ENCODE measurements around the gene MCRIP1. TPM values are rescaled to one million over a fixed set of nuclear protein-coding genes. Genes with fewer than 3 reads are reported as not detected.
"Not testable (repeated sequence)": the region's sequence is repeated elsewhere in the genome, so short reads cannot be mapped to it uniquely, and the experiment has no call there.

MCRIP1 gene
- total and polyA plus RNA-seq, 10 of the 15 experiments (the other 5 are each of a cell fraction or from before 2014, with no cell fraction given): 0.31 to 54.4 (median 30.8) TPM

- H3K27ac ChIP-seq (ENCODE audit: control insufficient read depth, insufficient read depth); intact Hi-C loops (cut with micrococcal nuclease; ENCODE audit: unreplicated experiment); H3K4me2 ChIP-seq (ENCODE audit: control insufficient read depth, insufficient read depth); H3K4me3 ChIP-seq; ATAC-seq; CTCF ChIA-PET; FAIRE-seq; SMC1A ChIA-PET (ENCODE audit: uncharacterized antibody, unreplicated experiment); H3K4me1 ChIP-seq (ENCODE audit: control insufficient read depth, insufficient read depth, low read length); RAD21 ChIA-PET (ENCODE audit: unreplicated experiment); H4K20me1 ChIP-seq (ENCODE audit: control insufficient read depth, insufficient read depth); H3K9ac ChIP-seq (ENCODE audit: control insufficient read depth, insufficient read depth, low read length); POLR2A ChIA-PET; in situ Hi-C loops (cut with MboI); H2AFZ ChIP-seq (ENCODE audit: control insufficient read depth, low read depth, low read length); H3K27me3 ChIP-seq (replicated peaks in 1 of 2; ENCODE audit: control insufficient read depth in 2 of 2, insufficient read depth in 2 of 2, low read length in 1 of 2); H3K9me3 ChIP-seq (replicated peaks; ENCODE audit: control insufficient read depth, insufficient read depth, low read length); H3K79me2 ChIP-seq (ENCODE audit: control insufficient read depth, insufficient read depth, low read length); DNase-seq (ENCODE audit: low read depth, low spot score); BruUV-seq (replicated peaks): not testable (repeated sequence)
- 76% methylated on average over 5 of the region's 5 CpGs for WGBS (ENCODE audit: insufficient coverage, insufficient replicate concordance, low lambda C conversion rate, missing lambda C conversion rate)
- H3K36me3 ChIP-seq (ENCODE audit: control insufficient read depth in 2 of 2, insufficient read depth in 2 of 2, low read length in 1 of 2): peaks cover 12 to 16% of the 10 kb centered on the region in 2 experiments; a peak in 3 of 4 replicates
Observed at GRCh38 chr17:81840059-81840458, 7.0 kb upstream of the MCRIP1 start.

- RAD21 ChIA-PET (ENCODE audit: unreplicated experiment): no interaction called here
- 28% methylated on average over 15 of the region's 15 CpGs for WGBS (ENCODE audit: insufficient coverage, insufficient replicate concordance, low lambda C conversion rate, missing lambda C conversion rate)
- Histone ChIP-seq H3K9ac (ENCODE audit: control insufficient read depth, insufficient read depth, low read length) (no peak overlapping the region), H3K36me3 (ENCODE audit: control insufficient read depth in 2 of 2, insufficient read depth in 2 of 2, low read length in 1 of 2) (peaks cover 5 to 9% of the 10 kb centered on the region in 2 experiments; a peak in 3 of 4 replicates), H3K9me3 (replicated peaks; ENCODE audit: control insufficient read depth, insufficient read depth, low read length) (no peaks in the 10 kb centered on the region), H3K27ac (ENCODE audit: control insufficient read depth, insufficient read depth) (no peak overlapping the region), H3K4me2 (ENCODE audit: control insufficient read depth, insufficient read depth) (no peak overlapping the region), H3K4me1 (ENCODE audit: control insufficient read depth, insufficient read depth, low read length) (peaks cover 2% of the 10 kb centered on the region), H3K79me2 (ENCODE audit: control insufficient read depth, insufficient read depth, low read length) (peaks cover 2% of the 10 kb centered on the region), H3K27me3 (replicated peaks in 1 of 2; ENCODE audit: control insufficient read depth in 2 of 2, insufficient read depth in 2 of 2, low read length in 1 of 2) (no peaks in the 10 kb centered on the region), H2AFZ (ENCODE audit: control insufficient read depth, low read depth, low read length) (no peak overlapping the region), H3K4me3 (no peak overlapping the region), H4K20me1 (ENCODE audit: control insufficient read depth, insufficient read depth) (no peaks in the 10 kb centered on the region)
- intact Hi-C loops (cut with micrococcal nuclease; ENCODE audit: unreplicated experiment) (no loop called here), in situ Hi-C loops (cut with MboI) (no loop called here)
- no TSS peak for BruUV-seq (replicated peaks)
- SMC1A ChIA-PET (ENCODE audit: uncharacterized antibody, unreplicated experiment): interaction anchor here (0.6 kb wide), 1 partner anchor 44 kb away, joined by 3 read pairs; no protein-coding TSS in a partner anchor
- FAIRE-seq (no peak), DNase-seq (ENCODE audit: low read depth, low spot score) (no peak), ATAC-seq (no peak)
- POLR2A ChIA-PET: no interaction called here
- CTCF ChIA-PET: no interaction called here
- TF ChIP-seq EGR1 (IDR thresholded peaks at IDR 0.05; ENCODE audit: borderline replicate concordance in 1 of 2, low read depth in 2 of 2, low read length in 2 of 2) (no peak), TCF3 (IDR thresholded peaks at IDR 0.05; ENCODE audit: borderline replicate concordance, insufficient read depth, low read depth, low read length) (no peak), PAX8 (IDR thresholded peaks at IDR 0.05) (no peak), TCF7 (IDR thresholded peaks at IDR 0.05; ENCODE audit: borderline replicate concordance) (no peak), ATF7 (IDR thresholded peaks at IDR 0.05; ENCODE audit: low read depth) (no peak), EED (IDR thresholded peaks at IDR 0.05; ENCODE audit: low read depth) (no peak), SREBF1 (IDR thresholded peaks at IDR 0.05; ENCODE audit: low read length) (no peak), POLR2AphosphoS2 (IDR thresholded peaks at IDR 0.05; ENCODE audit: low read depth, low read length) (no peak)
- TF ChIP-seq, protein P1, sequence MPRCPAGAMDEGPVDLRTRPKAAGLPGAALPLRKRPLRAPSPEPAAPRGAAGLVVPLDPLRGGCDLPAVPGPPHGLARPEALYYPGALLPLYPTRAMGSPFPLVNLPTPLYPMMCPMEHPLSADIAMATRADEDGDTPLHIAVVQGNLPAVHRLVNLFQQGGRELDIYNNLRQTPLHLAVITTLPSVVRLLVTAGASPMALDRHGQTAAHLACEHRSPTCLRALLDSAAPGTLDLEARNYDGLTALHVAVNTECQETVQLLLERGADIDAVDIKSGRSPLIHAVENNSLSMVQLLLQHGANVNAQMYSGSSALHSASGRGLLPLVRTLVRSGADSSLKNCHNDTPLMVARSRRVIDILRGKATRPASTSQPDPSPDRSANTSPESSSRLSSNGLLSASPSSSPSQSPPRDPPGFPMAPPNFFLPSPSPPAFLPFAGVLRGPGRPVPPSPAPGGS (IDR thresholded peaks at IDR 0.05; ENCODE audit: borderline replicate concordance, insufficient read depth, low read depth, low read length, poor library complexity, severe bottlenecking): no peak
- TF ChIP-seq, protein P2, sequence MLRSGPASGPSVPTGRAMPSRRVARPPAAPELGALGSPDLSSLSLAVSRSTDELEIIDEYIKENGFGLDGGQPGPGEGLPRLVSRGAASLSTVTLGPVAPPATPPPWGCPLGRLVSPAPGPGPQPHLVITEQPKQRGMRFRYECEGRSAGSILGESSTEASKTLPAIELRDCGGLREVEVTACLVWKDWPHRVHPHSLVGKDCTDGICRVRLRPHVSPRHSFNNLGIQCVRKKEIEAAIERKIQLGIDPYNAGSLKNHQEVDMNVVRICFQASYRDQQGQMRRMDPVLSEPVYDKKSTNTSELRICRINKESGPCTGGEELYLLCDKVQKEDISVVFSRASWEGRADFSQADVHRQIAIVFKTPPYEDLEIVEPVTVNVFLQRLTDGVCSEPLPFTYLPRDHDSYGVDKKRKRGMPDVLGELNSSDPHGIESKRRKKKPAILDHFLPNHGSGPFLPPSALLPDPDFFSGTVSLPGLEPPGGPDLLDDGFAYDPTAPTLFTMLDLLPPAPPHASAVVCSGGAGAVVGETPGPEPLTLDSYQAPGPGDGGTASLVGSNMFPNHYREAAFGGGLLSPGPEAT (IDR thresholded peaks at IDR 0.05; ENCODE audit: low read depth): no peak
- TF ChIP-seq, protein P3, sequence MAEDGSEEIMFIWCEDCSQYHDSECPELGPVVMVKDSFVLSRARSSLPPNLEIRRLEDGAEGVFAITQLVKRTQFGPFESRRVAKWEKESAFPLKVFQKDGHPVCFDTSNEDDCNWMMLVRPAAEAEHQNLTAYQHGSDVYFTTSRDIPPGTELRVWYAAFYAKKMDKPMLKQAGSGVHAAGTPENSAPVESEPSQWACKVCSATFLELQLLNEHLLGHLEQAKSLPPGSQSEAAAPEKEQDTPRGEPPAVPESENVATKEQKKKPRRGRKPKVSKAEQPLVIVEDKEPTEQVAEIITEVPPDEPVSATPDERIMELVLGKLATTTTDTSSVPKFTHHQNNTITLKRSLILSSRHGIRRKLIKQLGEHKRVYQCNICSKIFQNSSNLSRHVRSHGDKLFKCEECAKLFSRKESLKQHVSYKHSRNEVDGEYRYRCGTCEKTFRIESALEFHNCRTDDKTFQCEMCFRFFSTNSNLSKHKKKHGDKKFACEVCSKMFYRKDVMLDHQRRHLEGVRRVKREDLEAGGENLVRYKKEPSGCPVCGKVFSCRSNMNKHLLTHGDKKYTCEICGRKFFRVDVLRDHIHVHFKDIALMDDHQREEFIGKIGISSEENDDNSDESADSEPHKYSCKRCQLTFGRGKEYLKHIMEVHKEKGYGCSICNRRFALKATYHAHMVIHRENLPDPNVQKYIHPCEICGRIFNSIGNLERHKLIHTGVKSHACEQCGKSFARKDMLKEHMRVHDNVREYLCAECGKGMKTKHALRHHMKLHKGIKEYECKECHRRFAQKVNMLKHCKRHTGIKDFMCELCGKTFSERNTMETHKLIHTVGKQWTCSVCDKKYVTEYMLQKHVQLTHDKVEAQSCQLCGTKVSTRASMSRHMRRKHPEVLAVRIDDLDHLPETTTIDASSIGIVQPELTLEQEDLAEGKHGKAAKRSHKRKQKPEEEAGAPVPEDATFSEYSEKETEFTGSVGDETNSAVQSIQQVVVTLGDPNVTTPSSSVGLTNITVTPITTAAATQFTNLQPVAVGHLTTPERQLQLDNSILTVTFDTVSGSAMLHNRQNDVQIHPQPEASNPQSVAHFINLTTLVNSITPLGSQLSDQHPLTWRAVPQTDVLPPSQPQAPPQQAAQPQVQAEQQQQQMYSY (CRISPR knock-in tag; IDR thresholded peaks at IDR 0.05): no peak
Observed at GRCh38 chr17:81839301-81839700, 6.2 kb upstream of the MCRIP1 start.
